ENCODE results near the gene CALML5.

Gene CALML5

GRCh38 chr10:5496261-5497250 is 2.8 kb downstream of the CALML5 start:
- no peak overlapping the region for H3K4me3 ChIP-seq
- DNase-seq (ENCODE audit: low read depth, low spot score), result no peak
- no peak for TF ChIP-seq FOXP2 (optimal IDR thresholded peaks at IDR 0.05; ENCODE audit: control extremely low read depth, extremely low read length, insufficient read depth)
- no peak for TF ChIP-seq EZH2 (IDR thresholded peaks at IDR 0.05)
- no peak for TF ChIP-seq POLR2AphosphoS5 (IDR thresholded peaks at IDR 0.05; ENCODE audit: borderline replicate concordance, low read depth, low read length)
- H3K27ac ChIP-seq, result no peak overlapping the region
- no peak overlapping the region for H3K9ac ChIP-seq (ENCODE audit: insufficient read length)
- H3K36me3 ChIP-seq (ENCODE audit: insufficient read depth, low read length), result no peaks in the 10 kb centered on the region
- no peaks in the 10 kb centered on the region for H3K9me3 ChIP-seq (ENCODE audit: low read depth, low read length)

DNA sequence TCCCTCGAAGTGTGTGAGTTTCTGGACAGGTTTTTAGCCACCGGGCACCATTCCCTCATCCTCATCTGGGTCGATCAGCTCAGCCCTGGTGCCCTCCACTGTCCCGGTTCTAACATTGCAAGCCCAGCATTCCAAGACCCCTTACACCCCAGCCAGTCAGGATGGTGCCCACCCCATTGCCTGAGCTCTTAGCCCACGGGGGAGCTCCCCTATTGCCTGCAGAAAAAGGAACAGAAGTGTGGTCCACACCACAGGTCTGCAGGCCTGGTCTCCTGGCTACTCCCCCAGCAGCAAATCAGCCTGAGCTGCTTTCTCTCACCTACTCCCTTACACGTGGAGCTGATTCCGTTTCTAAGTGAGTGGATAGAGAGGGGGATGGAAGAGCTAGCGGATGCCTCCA is 4.8 kb downstream of the CALML5 start:
- DNase-seq (ENCODE audit: low read depth, low spot score), result no peak
- H3K36me3 ChIP-seq (ENCODE audit: insufficient read depth, low read length), result no peaks in the 10 kb centered on the region
- H3K4me3 ChIP-seq, result no peak overlapping the region
- no peak overlapping the region for H3K27ac ChIP-seq
- H3K9ac ChIP-seq (ENCODE audit: insufficient read length), result no peak overlapping the region
- TF ChIP-seq EZH2 (IDR thresholded peaks at IDR 0.05) (no peak), POLR2AphosphoS5 (IDR thresholded peaks at IDR 0.05; ENCODE audit: borderline replicate concordance, low read depth, low read length) (no peak), FOXP2 (optimal IDR thresholded peaks at IDR 0.05; ENCODE audit: control extremely low read depth, extremely low read length, insufficient read depth) (no peak)
- H3K9me3 ChIP-seq (ENCODE audit: low read depth, low read length), result no peaks in the 10 kb centered on the region

DNA sequence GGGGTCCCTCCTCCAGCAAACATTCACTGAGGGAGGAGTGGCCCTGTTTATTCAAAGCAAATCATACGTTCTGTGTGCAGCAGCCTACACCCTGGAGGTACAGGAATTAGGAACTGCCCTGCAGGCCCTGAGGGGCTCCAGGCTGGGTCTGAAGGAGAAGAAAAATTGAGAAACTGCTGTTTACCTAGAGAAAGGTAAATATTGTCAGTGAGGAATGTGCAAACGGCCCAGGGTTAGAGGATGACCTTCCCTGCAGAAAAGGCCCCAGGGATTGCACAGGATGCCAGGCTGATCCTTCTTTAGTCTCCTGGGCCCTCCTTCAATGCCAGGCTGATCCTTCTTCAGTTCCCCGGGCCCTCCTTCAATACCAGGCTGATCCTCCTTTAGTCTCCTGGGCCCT is 5.7 kb downstream of the CALML5 start:
- no peak overlapping the region for H3K4me3 ChIP-seq
- no peak overlapping the region for H3K9ac ChIP-seq (ENCODE audit: insufficient read length)
- H3K9me3 ChIP-seq (ENCODE audit: low read depth, low read length), result no peaks in the 10 kb centered on the region
- no peak overlapping the region for H3K27ac ChIP-seq
- no peaks in the 10 kb centered on the region for H3K36me3 ChIP-seq (ENCODE audit: insufficient read depth, low read length)
- DNase-seq (ENCODE audit: low read depth, low spot score), result no peak
- no peak for TF ChIP-seq EZH2 (IDR thresholded peaks at IDR 0.05)
- no peak for TF ChIP-seq FOXP2 (optimal IDR thresholded peaks at IDR 0.05; ENCODE audit: control extremely low read depth, extremely low read length, insufficient read depth)
- no peak for TF ChIP-seq POLR2AphosphoS5 (IDR thresholded peaks at IDR 0.05; ENCODE audit: borderline replicate concordance, low read depth, low read length)

- H3K27ac ChIP-seq, result no peak overlapping the region
- no peaks in the 10 kb centered on the region for H3K36me3 ChIP-seq (ENCODE audit: insufficient read depth, low read length)
- H3K4me3 ChIP-seq, result no peak overlapping the region
- no peaks in the 10 kb centered on the region for H3K9me3 ChIP-seq (ENCODE audit: low read depth, low read length)
- no peak overlapping the region for H3K9ac ChIP-seq (ENCODE audit: insufficient read length)
- no peak for DNase-seq (ENCODE audit: low read depth, low spot score)
- no peak for TF ChIP-seq POLR2AphosphoS5 (IDR thresholded peaks at IDR 0.05; ENCODE audit: borderline replicate concordance, low read depth, low read length)
- no peak for TF ChIP-seq FOXP2 (optimal IDR thresholded peaks at IDR 0.05; ENCODE audit: control extremely low read depth, extremely low read length, insufficient read depth)
- TF ChIP-seq EZH2 (IDR thresholded peaks at IDR 0.05), result no peak
Measured at GRCh38 chr10:5492929-5493576, 6.3 kb downstream of the CALML5 start.

DNA sequence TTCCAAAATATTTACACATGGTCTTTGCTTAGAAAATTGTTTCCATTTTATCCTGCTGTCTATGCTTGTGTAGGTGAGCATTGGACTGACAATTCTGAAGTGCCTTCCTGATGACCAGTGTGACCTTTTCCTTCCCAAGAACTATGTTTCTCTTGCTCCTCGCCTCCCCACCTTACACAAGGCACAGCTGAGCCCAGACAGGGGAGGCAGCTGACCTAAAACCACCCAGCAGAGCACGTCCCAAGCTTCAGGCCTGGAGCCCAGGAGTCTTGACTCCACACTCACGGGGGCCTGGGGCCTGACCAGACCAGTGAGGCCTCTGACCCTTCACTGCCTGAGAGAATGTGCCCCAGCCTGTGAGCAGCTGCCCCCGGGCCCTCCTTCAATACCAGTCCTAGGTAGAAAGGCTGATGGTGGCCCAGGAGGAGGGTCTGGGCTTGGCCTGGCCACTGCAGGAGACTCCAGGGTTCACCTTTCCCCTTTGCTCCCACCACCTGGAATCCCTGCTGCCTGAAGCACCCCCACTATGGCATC is 7.0 kb downstream of the CALML5 start:
- no peak for TF ChIP-seq EZH2 (IDR thresholded peaks at IDR 0.05)
- TF ChIP-seq POLR2AphosphoS5 (IDR thresholded peaks at IDR 0.05; ENCODE audit: borderline replicate concordance, low read depth, low read length), result no peak
- TF ChIP-seq FOXP2 (optimal IDR thresholded peaks at IDR 0.05; ENCODE audit: control extremely low read depth, extremely low read length, insufficient read depth), result no peak
- Histone ChIP-seq H3K9ac (ENCODE audit: insufficient read length) (no peak overlapping the region), H3K27ac (no peak overlapping the region), H3K9me3 (ENCODE audit: low read depth, low read length) (no peaks in the 10 kb centered on the region), H3K4me3 (no peak overlapping the region), H3K36me3 (ENCODE audit: insufficient read depth, low read length) (no peaks in the 10 kb centered on the region)
- DNase-seq (ENCODE audit: low read depth, low spot score), result no peak

GRCh38 chr10:5491477-5491876 is 7.9 kb downstream of the CALML5 start:
- Histone ChIP-seq H3K9ac (ENCODE audit: insufficient read length) (no peak overlapping the region), H3K36me3 (ENCODE audit: insufficient read depth, low read length) (no peaks in the 10 kb centered on the region), H3K27ac (no peak overlapping the region), H3K4me3 (no peak overlapping the region), H3K9me3 (ENCODE audit: low read depth, low read length) (no peaks in the 10 kb centered on the region)
- no peak for DNase-seq (ENCODE audit: low read depth, low spot score)
- no peak for TF ChIP-seq EZH2 (IDR thresholded peaks at IDR 0.05)
- TF ChIP-seq FOXP2 (optimal IDR thresholded peaks at IDR 0.05; ENCODE audit: control extremely low read depth, extremely low read length, insufficient read depth), result no peak
- TF ChIP-seq POLR2AphosphoS5 (IDR thresholded peaks at IDR 0.05; ENCODE audit: borderline replicate concordance, low read depth, low read length), result no peak

DNA sequence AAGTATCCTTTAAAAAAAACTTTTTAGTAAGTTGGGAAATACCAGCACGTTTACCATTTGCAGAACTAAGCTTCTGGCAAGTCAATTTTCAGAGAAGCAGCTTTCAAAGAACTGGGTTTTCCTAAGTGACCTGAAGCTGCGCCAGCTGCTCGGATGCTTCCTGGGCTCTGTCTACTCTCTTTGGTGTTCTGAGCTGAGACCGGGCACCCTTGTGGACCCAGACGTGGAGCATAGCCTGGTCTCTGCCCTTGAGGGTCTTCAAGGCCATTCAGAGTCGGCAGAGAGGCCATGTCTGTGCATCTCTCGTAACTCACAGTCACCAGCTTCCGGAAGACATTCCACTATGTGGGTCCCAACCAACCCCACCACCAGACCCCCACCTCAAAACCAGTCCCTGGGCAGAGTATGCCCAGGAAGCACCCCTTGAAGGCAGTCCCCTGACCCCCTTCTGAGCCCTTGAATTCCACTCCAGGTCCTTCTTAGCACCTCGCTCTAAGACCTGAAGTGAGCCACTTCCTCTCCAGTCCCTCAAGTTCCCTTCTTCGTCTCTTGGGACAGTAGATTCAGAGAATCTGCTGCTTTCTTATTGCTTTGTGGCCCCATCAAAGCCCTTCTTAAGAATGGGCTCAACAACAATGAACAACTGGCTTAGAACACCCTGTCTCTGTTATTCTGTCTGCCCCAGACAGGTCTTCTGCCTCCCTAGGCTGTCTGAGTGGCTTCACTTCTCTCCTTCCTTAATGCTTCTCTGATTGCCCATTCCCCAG is 8.5 kb downstream of the CALML5 start:
- DNase-seq (ENCODE audit: low read depth, low spot score), result no peak
- no peak overlapping the region for H3K4me3 ChIP-seq
- no peaks in the 10 kb centered on the region for H3K9me3 ChIP-seq (ENCODE audit: low read depth, low read length)
- no peaks in the 10 kb centered on the region for H3K36me3 ChIP-seq (ENCODE audit: insufficient read depth, low read length)
- H3K27ac ChIP-seq, result no peak overlapping the region
- no peak for TF ChIP-seq FOXP2 (optimal IDR thresholded peaks at IDR 0.05; ENCODE audit: control extremely low read depth, extremely low read length, insufficient read depth)
- TF ChIP-seq POLR2AphosphoS5 (IDR thresholded peaks at IDR 0.05; ENCODE audit: borderline replicate concordance, low read depth, low read length), result no peak
- no peak for TF ChIP-seq EZH2 (IDR thresholded peaks at IDR 0.05)
- H3K9ac ChIP-seq (ENCODE audit: insufficient read length), result no peak overlapping the region

Data from SK-N-MC (cell line).